Neural cell (in vitro differentiated cells): ENCODE measurements around the gene CD300LF. TPM values are rescaled to one million over a fixed set of nuclear protein-coding genes. Genes with fewer than 3 reads are reported as not detected.

Experiments used
- H2AFZ ChIP-seq: fragments of 200-600, 300-800 bp; sonication (generic), shearing (Covaris generic); 2 replicates; pipeline ENCODE4 v1.6.0; 2014; ENCODE audit warnings: low read depth, mild to moderate bottlenecking, antibody characterized with exemption, low read length, moderate library complexity
- H3F3A ChIP-seq: fragments of 200-600 bp; shearing (Covaris generic); 2 replicates; pipeline ENCODE4 v1.6.1; 2016; ENCODE audit warnings: mild to moderate bottlenecking, moderate library complexity, mixed read lengths, antibody characterized with exemption, low read length; ENCODE audit not compliant: insufficient read depth, poor library complexity, severe bottlenecking
- H3K27ac ChIP-seq: fragments of 200-600, 300-800 bp; sonication (generic), shearing (Covaris generic); 2 replicates; pipeline ENCODE4 v1.5.1; 2014; ENCODE audit warnings: mild to moderate bottlenecking, low read length, moderate library complexity
- H3K27me3 ChIP-seq: fragments of 300-800, 200-600 bp; sonication (generic), shearing (Covaris generic); 2 replicates; pipeline ENCODE4 v1.6.0; 2014; ENCODE audit warnings: mild to moderate bottlenecking, low read depth, low read length, moderate library complexity; ENCODE audit not compliant: insufficient read depth
- H3K36me3 ChIP-seq: fragments of 300-800, 200-600 bp; sonication (generic), shearing (Covaris generic); 2 replicates; pipeline ENCODE4 v1.5.1; 2014; ENCODE audit warnings: mild to moderate bottlenecking, antibody characterized with exemption, low read length, moderate library complexity; ENCODE audit not compliant: insufficient read depth
- H3K4me2 ChIP-seq: fragments of 300-800, 200-600 bp; sonication (generic), shearing (Covaris generic); 2 replicates; pipeline ENCODE4 v1.6.0; 2014; ENCODE audit warnings: mild to moderate bottlenecking, low read length
- H3K4me3 ChIP-seq: fragments of 300-800, 200-600 bp; sonication (generic), shearing (Covaris generic); 2 replicates; pipeline ENCODE4 v1.5.1; 2014; ENCODE audit warnings: mild to moderate bottlenecking, low read length, moderate library complexity
- H3K79me2 ChIP-seq: fragments of 200-600 bp; shearing (Covaris generic); replicated peaks from 2 replicates; pipeline ENCODE4 v1.6.0; 2014; ENCODE audit warnings: mild to moderate bottlenecking, low read length, moderate library complexity; ENCODE audit not compliant: insufficient read depth
- H3K9ac ChIP-seq: fragments of 300-800, 200-600 bp; sonication (generic), shearing (Covaris generic); 2 replicates; pipeline ENCODE4 v1.6.1; 2016; ENCODE audit warnings: mild to moderate bottlenecking, low read length, mixed read lengths
- H3K9me2 ChIP-seq: fragments of 200-600 bp; shearing (Covaris generic); 2 replicates; pipeline ENCODE4 v1.6.1; 2016; ENCODE audit warnings: mild to moderate bottlenecking, low read length, mixed read lengths; ENCODE audit not compliant: insufficient read depth
- H3K9me3 ChIP-seq: fragments of 200-600, 300-800 bp; sonication (generic), shearing (Covaris generic); 2 replicates; pipeline ENCODE4 v1.6.1; 2016; ENCODE audit warnings: mild to moderate bottlenecking, mixed run types, low read length, moderate library complexity, mixed read lengths
- H4K20me1 ChIP-seq: fragments of 200-600 bp; shearing (Covaris generic); 2 replicates; pipeline ENCODE4 v1.6.1; 2016; ENCODE audit warnings: mild to moderate bottlenecking, mixed run types; ENCODE audit not compliant: insufficient read depth
- CTCF ChIP-seq: fragments of 450-650 bp; IDR thresholded peaks from 2 replicates; pipeline ENCODE4 v1.5.1; 2014; ENCODE audit warnings: antibody characterized with exemption, mild to moderate bottlenecking, moderate library complexity; ENCODE audit not compliant: poor library complexity, severe bottlenecking
- EP300 ChIP-seq: fragments of 450-650 bp; conservative IDR thresholded peaks from 2 replicates; pipeline ENCODE4 v1.6.1; 2014; ENCODE audit warnings: antibody characterized with exemption, mild to moderate bottlenecking, moderate library complexity; ENCODE audit not compliant: poor library complexity, severe bottlenecking
- EZH2 ChIP-seq: fragments of 200-600, 300-800 bp; shearing (Covaris generic), sonication (generic); IDR thresholded peaks from 2 replicates; pipeline ENCODE4 v1.6.1; 2014; ENCODE audit warnings: antibody characterized with exemption, low read length, borderline replicate concordance, mild to moderate bottlenecking; ENCODE audit not compliant: insufficient read depth, poor library complexity, severe bottlenecking
- MXI1 ChIP-seq: fragments of 450-650 bp; conservative IDR thresholded peaks from 2 replicates; pipeline ENCODE4 v1.6.1; 2014; ENCODE audit warnings: antibody characterized with exemption, mild to moderate bottlenecking; ENCODE audit not compliant: poor library complexity, severe bottlenecking
- POLR2AphosphoS5 ChIP-seq: IDR thresholded peaks from 2 replicates; pipeline ENCODE4 v1.6.1; 2012
- RAD21 ChIP-seq: fragments of 450-650 bp; conservative IDR thresholded peaks from 2 replicates; pipeline ENCODE4 v1.6.1; 2014; ENCODE audit warnings: antibody characterized with exemption, mild to moderate bottlenecking, moderate library complexity
- REST ChIP-seq: IDR thresholded peaks from 2 replicates; pipeline ENCODE4 v1.6.1; 2012; ENCODE audit warnings: borderline replicate concordance
- SMC3 ChIP-seq: fragments of 450-650 bp; conservative IDR thresholded peaks from 2 replicates; pipeline ENCODE4 v1.6.1; 2014; ENCODE audit warnings: antibody characterized with exemption, mild to moderate bottlenecking, moderate library complexity; ENCODE audit not compliant: poor library complexity
- TAF1 ChIP-seq: IDR thresholded peaks from 2 replicates; pipeline ENCODE4 v1.6.1; 2012; ENCODE audit warnings: low read depth
- polyA plus RNA-seq: library from polyadenylated mRNA; depleted of rRNA; stranded (reverse); fragments of >200 nt; gene quantifications from 2 replicates; pipeline ENCODE4 v1.2.3, GENCODE V29; 2014

CD300LF gene
- polyA plus RNA-seq, 1 donor from 2014 or later = not detected

GRCh38 chr17:74737299-74738050, 24.8 kb upstream of the CD300LF start:
- H3K9me2 ChIP-seq = no peaks in the 10 kb centered on the region
- no peaks in the 10 kb centered on the region for H4K20me1 ChIP-seq
- H3K4me2 ChIP-seq = no peak overlapping the region
- H2AFZ ChIP-seq = no peak overlapping the region
- no peak overlapping the region for H3K27ac ChIP-seq
- no peaks in the 10 kb centered on the region for H3F3A ChIP-seq
- no peaks in the 10 kb centered on the region for H3K36me3 ChIP-seq
- TF ChIP-seq MXI1 (no peak), CTCF (peak; percentile 45)
- peaks cover 5% of the 10 kb centered on the region for H3K9me3 ChIP-seq
- H3K4me3 ChIP-seq = peak overlapping the region; percentile 42
- peaks cover 64% of the 10 kb centered on the region for H3K27me3 ChIP-seq
- H3K79me2 ChIP-seq = no peaks in the 10 kb centered on the region
- no peak overlapping the region for H3K9ac ChIP-seq

DNA sequence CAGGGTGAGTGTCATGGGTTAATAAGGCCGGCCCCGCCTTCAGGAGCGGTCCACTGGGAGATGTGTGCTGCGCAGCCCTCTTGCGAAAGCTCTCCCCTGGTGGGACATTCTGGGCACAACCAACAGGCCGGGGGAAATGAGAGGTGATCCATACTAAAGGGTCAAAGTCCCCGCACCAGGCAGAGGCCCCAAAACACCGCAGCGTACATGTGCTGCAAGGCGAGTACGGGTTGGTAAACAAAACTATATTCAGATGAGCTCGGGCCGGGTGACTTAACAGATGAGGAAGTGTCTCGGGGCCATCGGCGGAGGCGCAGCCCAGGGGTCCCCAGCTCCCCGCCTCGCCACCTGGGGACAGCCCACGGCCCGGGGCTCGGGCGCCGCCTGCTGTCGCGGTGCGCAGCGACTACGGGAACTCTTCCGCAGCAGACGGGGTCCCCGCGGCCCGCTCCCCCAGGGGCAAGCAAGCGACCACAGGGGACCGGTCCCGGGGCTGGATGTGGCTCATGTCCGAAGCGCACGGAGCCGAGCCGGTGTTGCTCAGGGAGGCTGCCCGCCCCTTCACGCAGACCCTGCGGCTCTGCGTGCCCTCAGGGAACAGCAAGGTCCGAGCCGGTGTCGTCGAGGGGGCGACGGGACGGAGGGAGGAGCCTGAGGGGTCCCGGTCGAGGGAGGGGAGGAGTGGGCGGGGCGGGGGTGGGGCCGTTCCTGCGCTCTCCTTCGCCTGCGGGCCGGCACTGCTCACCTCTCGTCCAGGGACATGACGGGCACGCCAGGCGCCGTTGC, 24.0 kb upstream of the CD300LF start, which contains the start of gene RAB37:
Gene RAB37, plus strand, starts transcription at position 744 of the 786 bp plus-strand sequence. Its CDS starts 17 bp downstream, at position 761.
- Histone ChIP-seq H3K9me3 (peaks cover 5% of the 10 kb centered on the region), H3K9ac (no peak within 1 kb of the TSS), H2AFZ (no peak within 1 kb of the TSS), H4K20me1 (no peaks in the 10 kb centered on the region), H3K4me3 (peak within 1 kb of the TSS; percentile 42), H3K36me3 (no peaks in the 10 kb centered on the region), H3K27ac (no peak within 1 kb of the TSS), H3F3A (no peaks in the 10 kb centered on the region), H3K79me2 (no peaks in the 10 kb centered on the region), H3K4me2 (no peak within 1 kb of the TSS), H3K9me2 (no peaks in the 10 kb centered on the region), H3K27me3 (peaks cover 64% of the 10 kb centered on the region)
- peak; percentile 41 for TF ChIP-seq CTCF
- TF ChIP-seq MXI1 = no peak

- no peak overlapping the region for H3K4me3 ChIP-seq
- peaks cover 60% of the 10 kb centered on the region for H3K27me3 ChIP-seq
- H3K9ac ChIP-seq = no peak overlapping the region
- H3K79me2 ChIP-seq = no peaks in the 10 kb centered on the region
- TF ChIP-seq RAD21 (no peak), TAF1 (no peak), CTCF (no peak), EZH2 (no peak), MXI1 (no peak), EP300 (no peak), POLR2AphosphoS5 (no peak), REST (no peak), SMC3 (no peak)
- H3K4me2 ChIP-seq = no peak overlapping the region
- peaks cover 5% of the 10 kb centered on the region for H3K9me3 ChIP-seq
- no peaks in the 10 kb centered on the region for H3K36me3 ChIP-seq
- H3F3A ChIP-seq = no peaks in the 10 kb centered on the region
- H4K20me1 ChIP-seq = no peaks in the 10 kb centered on the region
- H3K27ac ChIP-seq = no peak overlapping the region
- H2AFZ ChIP-seq = no peak overlapping the region
- no peaks in the 10 kb centered on the region for H3K9me2 ChIP-seq
Observed at GRCh38 chr17:74734256-74734655, 21.5 kb upstream of the CD300LF start.
